Mucosa of descending colon (tissue), 3 donors: ENCODE results near the gene KRT78. TPM values are rescaled to one million over a fixed set of nuclear protein-coding genes. Genes with fewer than 3 reads are reported as not detected.

Experiments
- ATAC-seq: fragments of 200-7000 bp; cut with Tn5 transposase; one replicate; pipeline ENCODE4 v1.9.1; 2020; ENCODE audit warnings: mild to moderate bottlenecking, moderate library complexity
- DNase-seq, 3 donors: peaks; one replicate each; pipeline ENCODE4 v3.0.0-alpha.2; 2020
- H3K36me3 ChIP-seq: fragments of 200-600 bp; one replicate; pipeline ENCODE4 v1.8.0; 2021; ENCODE audit warnings: low read depth, mild to moderate bottlenecking
- H3K4me1 ChIP-seq: fragments of 200-600 bp; one replicate; pipeline ENCODE4 v1.8.0; 2021; ENCODE audit warnings: low read depth, mild to moderate bottlenecking
- H3K4me3 ChIP-seq: fragments of 200-600 bp; one replicate; pipeline ENCODE4 v1.8.0; 2021; ENCODE audit warnings: mild to moderate bottlenecking
- H3K9me3 ChIP-seq: fragments of 200-600 bp; one replicate; pipeline ENCODE4 v1.8.0; 2021; ENCODE audit warnings: mild to moderate bottlenecking
- intact Hi-C, 2 donors: fragments of 100-400 bp; cut with DNase I in 1 of 2; cut with micrococcal nuclease in 1 of 2; formaldehyde crosslinking; loops; one replicate each; pipeline versions ENCODE4 v1.11.0 to v1.11.1; 2022; cut with DNase I, micrococcal nuclease
- total RNA-seq, 3 donors: library from RNA; stranded (reverse); fragmentation: NEBNext Ultra II Directional in 2 of 3; extraction: Animal tissue kit (Norgen Biotek cat#: 25700) in 2 of 3; gene quantifications; one replicate each; pipeline versions ENCODE4 v1.2.1 to v1.2.4, GENCODE V29; 2021 to 2023
- TF ChIP-seq, protein P1 (sequence below): fragments of 200-600 bp; IDR thresholded peaks from one replicate; pipeline ENCODE4 v1.8.0; 2022; ENCODE audit warnings: antibody characterized with exemption, mild to moderate bottlenecking
- donor health status: DM: no; HTN: no; CAD: no; lungs with moderate emphysema.
- donor health status: DM: no; HTN: no; CAD: no.
- donor health status: DM: no; HTN: yes; CAD: no.

The KRT78 gene
- total RNA-seq, 3 donors from 2014 or later: not detected

DNA sequence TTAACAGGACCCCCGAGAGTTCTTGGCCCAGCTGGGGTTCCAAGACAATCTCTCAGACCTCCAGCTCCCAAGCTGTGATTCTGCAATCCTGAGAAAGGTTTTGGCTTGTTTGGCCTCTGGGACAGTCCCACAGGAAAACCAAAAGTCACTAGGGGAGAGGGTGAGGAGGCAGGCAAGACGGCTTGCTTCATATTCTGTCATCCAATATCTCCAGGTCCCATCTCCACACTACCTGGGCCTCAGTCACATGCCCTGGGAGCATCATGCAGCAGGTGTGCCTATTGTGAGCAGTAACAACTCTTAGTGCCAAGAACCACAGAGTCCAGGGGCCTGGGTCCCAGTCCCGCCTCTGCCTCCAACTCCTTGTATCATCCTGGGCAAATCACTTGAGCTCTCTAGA is 16.3 kb downstream of the KRT78 start:
- intact Hi-C loops: no loop called here
- DNase-seq (no peak), ATAC-seq (no peak)
- Histone ChIP-seq H3K9me3 (no peaks in the 10 kb centered on the region), H3K4me1 (no peaks in the 10 kb centered on the region), H3K36me3 (no peaks in the 10 kb centered on the region), H3K4me3 (no peak overlapping the region)
- TF ChIP-seq, protein P1, sequence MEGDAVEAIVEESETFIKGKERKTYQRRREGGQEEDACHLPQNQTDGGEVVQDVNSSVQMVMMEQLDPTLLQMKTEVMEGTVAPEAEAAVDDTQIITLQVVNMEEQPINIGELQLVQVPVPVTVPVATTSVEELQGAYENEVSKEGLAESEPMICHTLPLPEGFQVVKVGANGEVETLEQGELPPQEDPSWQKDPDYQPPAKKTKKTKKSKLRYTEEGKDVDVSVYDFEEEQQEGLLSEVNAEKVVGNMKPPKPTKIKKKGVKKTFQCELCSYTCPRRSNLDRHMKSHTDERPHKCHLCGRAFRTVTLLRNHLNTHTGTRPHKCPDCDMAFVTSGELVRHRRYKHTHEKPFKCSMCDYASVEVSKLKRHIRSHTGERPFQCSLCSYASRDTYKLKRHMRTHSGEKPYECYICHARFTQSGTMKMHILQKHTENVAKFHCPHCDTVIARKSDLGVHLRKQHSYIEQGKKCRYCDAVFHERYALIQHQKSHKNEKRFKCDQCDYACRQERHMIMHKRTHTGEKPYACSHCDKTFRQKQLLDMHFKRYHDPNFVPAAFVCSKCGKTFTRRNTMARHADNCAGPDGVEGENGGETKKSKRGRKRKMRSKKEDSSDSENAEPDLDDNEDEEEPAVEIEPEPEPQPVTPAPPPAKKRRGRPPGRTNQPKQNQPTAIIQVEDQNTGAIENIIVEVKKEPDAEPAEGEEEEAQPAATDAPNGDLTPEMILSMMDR: no peak

DNA sequence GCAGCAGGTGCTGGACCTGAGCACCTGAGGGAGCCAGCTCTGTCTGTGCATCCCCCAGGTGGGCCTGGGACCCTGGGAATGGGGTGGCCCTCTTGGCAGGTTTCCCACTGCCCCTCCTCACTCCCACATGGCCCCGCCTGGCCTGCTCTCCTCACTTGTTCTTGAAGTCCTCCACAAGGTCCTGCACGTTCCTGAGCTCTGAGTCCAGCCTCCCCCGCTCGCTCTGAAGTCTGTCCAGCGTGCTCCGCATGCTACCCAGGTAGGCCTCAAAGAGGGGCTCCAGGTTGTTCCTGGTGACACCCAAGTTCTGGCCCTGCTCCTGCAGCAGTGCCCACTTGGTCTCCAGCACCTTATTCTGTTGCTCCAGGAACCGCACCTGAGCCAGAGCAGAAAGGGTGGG is 17.5 kb downstream of the KRT78 start:
- ATAC-seq (no peak), DNase-seq (no peak)
- Histone ChIP-seq H3K36me3 (no peaks in the 10 kb centered on the region), H3K4me1 (no peaks in the 10 kb centered on the region), H3K9me3 (no peaks in the 10 kb centered on the region), H3K4me3 (no peak overlapping the region)
- TF ChIP-seq, protein P1: no peak
- intact Hi-C loops: no loop called here

DNA sequence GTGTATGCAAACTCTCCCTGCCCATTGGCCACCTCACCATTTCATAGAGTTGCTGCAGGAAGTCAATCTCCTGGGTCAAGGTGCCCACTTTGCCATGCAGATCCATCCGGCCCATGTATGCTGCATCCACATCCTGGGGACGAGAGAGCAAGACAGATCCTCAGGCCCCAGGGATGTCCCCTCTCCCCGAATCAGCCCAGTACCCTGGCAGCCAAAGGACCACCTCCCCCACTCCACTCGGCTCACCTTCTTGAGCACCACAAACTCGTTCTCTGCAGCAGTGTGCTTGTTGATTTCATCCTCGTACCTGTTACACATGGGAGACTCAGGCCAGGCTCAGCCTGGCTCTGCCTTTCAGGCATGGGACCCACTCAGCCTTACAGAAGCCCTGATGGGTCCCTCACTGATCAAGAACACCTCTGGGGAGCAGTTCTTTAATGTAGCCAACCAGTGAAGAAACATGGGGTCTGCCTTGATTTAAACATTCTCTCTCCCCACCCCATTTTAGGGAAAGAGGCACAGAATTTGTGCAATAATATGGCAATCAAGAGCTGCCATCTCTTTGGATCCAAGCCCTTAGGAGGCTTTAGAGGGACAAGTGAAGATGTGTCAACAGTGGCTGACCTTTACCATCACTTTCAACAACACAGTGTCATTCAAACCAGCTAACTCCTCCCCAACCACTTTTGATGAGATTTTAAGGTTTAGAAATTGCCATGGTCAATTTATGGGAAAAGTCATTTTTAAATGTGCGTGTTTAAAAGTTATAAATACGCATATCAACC is 18.6 kb downstream of the KRT78 start:
- no peak overlapping the region for H3K4me3 ChIP-seq
- no peaks in the 10 kb centered on the region for H3K4me1 ChIP-seq
- ATAC-seq (no peak), DNase-seq (no peak)
- intact Hi-C loops: no loop called here
- H3K9me3 ChIP-seq: no peaks in the 10 kb centered on the region
- TF ChIP-seq, protein P1: no peak
- H3K36me3 ChIP-seq: no peaks in the 10 kb centered on the region

GRCh38 chr12:52828591-52829021 is 20.2 kb downstream of the KRT78 start:
- DNase-seq (no peak), ATAC-seq (no peak)
- TF ChIP-seq, protein P1: no peak
- H3K4me3 ChIP-seq: no peak overlapping the region
- no peaks in the 10 kb centered on the region for H3K4me1 ChIP-seq
- no peaks in the 10 kb centered on the region for H3K9me3 ChIP-seq
- intact Hi-C loops: no loop called here
- H3K36me3 ChIP-seq: no peaks in the 10 kb centered on the region

DNA sequence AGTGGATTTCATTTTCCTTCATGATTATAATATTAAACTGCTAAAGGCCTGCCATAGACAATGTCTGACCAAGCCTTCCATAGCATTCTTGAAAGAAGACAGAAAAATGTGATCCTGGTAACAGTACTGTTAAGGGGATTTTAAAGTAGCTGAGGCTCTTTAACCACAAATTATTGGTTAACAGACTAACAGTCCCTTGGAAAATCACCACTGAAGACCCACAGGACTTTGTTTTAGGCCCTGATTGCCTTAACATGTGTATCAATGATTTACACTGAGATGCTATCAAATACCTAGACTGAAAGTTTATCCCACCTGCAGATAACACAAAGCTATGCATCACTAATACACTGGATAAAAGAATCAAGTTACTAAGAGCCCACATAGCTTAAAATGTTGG is 20.6 kb downstream of the KRT78 start:
- no peak for ATAC-seq
- no peaks in the 10 kb centered on the region for H3K4me1 ChIP-seq
- no peak overlapping the region for H3K4me3 ChIP-seq
- no peaks in the 10 kb centered on the region for H3K9me3 ChIP-seq
- intact Hi-C loops: no loop called here
- H3K36me3 ChIP-seq: no peaks in the 10 kb centered on the region
- DNase-seq: no peak
- TF ChIP-seq, protein P1: no peak
